Epidermal melanocyte (primary cell): ENCODE results near the gene APC.

ENCODE experiments used
- DNase-seq: peaks from one replicate; pipeline ENCODE4 v3.0.0; 2011; ENCODE audit warnings: low spot score; ENCODE audit not compliant: insufficient read length

The APC gene

DNA sequence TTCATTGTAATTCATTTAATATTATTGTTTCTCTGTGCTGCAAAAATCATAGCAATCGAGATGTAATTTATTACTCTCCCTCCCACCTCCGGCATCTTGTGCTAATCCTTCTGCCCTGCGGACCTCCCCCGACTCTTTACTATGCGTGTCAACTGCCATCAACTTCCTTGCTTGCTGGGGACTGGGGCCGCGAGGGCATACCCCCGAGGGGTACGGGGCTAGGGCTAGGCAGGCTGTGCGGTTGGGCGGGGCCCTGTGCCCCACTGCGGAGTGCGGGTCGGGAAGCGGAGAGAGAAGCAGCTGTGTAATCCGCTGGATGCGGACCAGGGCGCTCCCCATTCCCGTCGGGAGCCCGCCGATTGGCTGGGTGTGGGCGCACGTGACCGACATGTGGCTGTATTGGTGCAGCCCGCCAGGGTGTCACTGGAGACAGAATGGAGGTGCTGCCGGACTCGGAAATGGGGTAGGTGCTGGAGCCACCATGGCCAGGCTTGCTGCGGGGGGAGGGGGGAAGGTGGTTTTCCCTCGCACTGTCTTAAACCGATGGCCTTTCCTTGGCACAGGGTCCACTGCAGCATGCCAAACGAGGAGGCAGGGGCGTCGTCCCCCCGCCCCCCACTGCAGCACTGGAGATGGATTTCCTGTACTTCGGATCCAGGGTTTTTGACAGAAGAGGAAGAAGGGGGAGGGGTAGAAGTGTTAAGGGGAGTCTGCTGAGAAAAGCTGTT is at the start of gene APC:
Gene APC (plus strand): TSS at position 423 of the 728 bp plus-strand sequence. CDS start 17,006 bp downstream, outside the sequence.
- peak; percentile 76 for DNase-seq

DNA sequence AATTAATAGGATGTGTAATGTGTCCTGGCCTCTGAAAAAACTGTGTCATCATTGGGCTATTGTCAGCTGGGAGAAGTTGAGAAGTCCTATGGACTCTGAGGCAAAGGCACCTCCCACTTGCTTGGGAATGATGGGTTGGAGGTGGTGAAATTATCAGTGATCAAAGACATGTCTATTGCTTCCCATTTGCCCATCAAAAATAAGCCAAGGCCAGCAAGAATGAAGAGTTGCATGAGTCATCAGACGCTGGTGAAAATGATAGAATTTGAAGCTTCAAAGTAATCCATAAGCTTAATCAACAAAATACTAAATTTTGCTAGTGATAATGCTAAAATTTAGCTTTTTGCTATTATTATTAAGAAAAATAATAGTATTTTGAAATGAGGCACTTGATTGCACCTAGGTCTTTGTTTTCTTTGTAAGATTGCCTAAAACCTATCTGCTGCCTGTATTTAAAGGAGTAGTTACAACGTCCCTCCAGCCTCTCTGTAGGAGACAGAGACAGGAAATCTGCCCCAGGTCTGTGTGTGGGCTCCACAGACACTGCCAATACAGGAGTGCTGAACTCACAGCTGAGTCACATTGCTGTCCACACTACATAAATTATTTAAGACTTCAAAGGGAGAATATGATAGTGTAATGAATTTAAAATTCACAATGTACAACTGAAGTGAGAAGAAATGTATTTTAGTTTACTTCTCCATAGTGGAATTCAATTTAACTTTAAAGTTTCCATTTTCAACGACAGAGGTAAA is 48.4 kb upstream of the APC start:
- DNase-seq, result peak; percentile 12

DNA sequence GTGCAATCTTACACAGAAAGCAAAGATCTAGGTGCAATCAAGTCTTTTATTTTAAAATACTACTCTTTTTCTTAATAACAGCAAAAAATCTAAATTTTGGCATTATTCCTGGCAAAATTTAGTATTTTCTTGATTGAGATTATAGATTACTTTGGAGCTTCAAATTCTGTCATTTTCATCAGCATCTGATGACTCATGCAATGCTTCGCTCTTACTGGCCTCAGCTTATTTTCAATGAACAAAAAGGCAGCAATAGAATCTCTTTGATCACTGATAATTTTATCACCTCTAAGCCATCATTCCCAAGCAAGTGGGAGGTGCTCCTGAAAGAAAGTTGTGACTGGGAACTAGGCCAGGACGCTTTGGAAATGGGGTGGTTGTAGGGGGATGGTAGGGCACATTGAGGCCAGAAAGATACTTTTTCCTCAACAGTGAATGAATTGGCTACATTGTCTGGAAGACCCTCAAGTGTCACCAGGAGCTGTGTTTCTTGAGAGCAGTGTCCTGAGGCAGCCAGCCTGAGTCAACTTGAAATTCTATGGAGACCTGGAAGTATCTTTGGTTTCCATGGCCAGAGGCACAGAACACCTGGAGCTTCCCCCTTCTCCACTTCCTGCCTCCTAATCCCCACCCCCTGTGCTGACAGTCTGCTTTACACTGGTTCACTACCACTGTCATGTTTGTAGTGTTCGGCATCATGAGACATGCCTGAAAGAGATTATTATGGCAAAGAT is 46.9 kb upstream of the APC start:
- DNase-seq, result no peak

DNA sequence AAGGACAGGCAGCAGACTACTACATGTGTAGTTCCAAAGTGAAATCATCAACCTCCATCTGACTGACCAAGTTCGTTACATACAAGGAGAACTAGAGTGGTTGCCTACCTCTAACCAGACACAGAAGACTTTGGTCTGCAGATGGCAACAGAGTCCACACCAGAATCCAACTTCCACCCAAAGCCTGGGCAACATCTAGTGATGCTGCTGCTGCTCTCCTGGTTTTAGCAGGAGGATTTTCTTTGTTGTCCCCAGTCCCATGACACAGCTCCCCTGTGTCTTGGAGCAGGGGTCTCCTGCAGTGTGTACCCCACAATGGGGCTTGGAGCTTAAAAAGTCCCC is 46.4 kb upstream of the APC start:
- DNase-seq, result no peak

DNA sequence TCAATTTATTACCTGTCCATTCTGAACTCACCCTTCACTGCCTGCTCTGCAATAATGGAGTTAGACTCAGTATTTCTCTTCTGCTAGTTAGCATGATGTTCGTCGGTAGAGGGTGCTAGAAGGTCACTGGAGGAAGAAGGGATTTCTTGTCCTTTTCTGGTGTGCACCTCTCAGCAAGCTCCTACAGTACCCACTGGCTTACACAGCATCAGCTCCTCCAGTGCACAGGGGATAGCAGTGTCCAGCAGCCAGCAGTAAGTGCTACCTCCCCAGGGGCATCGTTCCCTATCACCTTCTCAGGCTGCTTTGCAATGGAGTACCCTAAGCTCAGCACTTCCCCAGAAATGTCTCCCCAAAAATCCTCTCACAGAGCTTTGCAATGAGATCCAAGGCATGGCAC is 45.9 kb upstream of the APC start:
- DNase-seq, result no peak

DNA sequence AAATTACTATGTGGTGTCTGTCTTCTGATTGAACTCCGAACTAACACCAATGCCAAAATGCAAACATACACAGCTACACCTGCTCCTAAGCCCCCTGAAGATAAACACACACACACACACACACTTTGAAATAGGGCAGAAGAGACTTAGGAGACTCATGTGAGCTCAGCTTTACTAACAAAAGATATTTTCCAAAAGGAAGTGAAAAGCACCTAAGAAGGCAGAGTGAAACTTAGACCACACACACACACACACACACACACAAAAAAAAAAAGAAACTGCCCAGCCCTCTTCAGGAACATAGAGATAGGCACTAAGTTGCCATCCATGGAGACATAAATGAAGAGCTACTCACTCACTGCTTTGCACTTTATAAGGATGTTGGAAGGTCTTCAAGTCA is 45.2 kb upstream of the APC start:
- DNase-seq, result no peak

DNA sequence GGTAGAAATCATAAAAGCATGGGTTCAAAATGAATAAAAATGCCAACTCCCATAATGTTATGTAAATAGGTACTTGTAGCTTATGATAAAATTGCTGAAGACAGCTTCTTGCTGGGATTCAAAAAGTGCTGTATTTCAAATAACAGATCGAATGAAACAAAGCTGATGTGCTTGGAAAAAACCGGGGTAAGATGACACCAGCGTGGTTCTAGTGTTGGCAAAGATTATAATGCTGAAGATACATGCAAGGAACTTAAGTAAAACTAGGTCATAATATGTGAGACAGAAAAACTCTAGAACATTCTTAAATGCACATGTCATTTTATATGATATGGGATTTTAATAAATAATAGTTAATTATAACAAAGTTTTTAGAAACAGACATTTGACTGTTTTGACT is 44.4 kb upstream of the APC start:
- no peak for DNase-seq

DNA sequence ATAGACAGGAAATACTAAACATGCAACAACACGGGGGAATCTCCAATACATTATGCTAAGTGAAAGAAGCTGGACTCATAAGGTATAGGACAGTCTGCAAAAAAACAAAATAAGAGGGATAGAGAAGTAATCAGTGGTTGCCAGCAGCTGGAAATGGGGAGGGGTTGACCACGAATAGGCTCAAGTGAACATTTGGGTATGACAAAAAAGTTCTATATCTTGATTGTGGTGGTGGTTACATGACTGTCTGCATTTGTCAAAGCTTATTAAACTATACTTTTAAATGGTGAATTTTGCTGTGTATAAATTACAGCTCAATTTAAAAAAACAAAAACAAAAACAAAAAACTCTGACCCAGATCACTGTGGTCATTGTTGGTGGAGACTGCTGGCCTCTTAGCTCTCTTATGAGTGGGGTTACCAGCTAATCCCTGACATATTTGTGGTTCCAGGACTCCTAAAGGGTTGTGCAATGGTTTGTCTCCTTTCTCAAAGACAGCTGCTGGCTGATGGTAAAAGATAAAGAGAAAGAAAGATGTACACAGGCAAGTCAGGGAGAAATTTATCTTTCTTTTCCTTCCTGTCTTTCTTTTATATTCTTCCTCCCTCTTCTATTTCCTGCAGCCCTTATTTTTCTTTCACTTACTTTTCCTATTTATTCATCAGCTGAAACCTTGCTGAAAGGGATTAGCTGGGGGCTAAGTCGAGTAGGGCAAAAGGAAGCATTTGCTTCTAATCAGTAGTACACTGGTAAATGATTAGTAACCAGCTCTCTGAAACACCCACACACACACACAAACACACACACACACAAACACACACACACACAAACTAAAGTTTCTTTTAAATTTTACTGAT is 42.6 kb upstream of the APC start:
- peak; percentile 37 for DNase-seq

DNA sequence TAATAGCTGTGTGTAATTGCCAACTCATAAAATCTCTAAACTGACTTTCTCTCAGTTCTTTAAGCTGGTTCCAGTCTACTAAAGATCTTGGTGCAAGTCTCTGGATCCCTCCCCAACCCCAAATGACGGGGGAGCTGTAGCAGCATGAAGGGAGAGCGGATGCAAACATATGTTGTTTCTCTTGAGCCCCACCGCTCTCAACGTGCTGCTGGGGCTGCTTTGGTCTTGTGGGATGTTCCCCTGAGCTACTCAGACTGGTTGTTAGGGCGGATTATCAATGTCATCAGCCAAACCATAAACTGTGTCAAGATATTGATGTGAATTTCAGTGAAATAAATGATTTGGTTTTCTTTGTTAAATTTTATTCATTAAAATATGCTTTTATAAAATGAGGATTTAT is 40.9 kb upstream of the APC start:
- no peak for DNase-seq

DNA sequence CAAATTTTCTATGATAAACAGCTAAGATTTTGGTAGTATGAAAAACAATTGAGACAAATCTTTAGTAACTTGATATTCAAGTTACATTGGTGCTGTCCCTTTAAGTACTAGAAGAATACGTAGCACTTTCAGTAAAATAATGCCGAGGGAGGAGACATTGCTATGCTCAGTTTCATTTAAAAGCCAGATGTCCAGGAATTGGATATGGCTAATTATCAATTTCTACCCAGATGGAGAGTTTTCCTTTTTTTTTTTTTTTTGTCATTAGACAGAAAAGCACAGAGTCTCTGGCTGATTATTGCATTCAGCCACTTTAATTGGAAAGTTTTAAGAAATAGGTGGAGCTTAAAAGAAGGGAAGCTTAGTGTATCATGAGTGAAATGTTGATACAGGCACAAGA is 40.4 kb upstream of the APC start:
- no peak for DNase-seq

DNA sequence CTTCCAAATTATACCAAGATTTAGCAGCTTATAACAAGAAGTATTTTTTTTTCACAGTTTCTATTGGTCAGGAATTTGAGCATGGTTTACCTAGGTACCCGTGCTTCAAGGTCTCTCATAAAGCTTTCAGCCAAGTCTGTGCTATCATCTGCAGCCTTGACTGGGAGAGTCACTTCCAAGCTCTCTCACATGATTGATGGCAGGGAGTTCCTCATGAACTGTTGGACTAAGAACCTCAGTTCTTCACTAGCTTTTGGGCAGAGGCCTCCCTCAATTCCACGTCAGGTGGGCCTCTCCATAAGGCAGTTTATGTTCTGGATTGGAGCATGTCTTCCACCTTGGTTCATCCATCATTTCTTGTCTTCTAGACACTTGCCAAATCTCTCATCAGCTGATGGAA is 39.9 kb upstream of the APC start:
- no peak for DNase-seq

DNA sequence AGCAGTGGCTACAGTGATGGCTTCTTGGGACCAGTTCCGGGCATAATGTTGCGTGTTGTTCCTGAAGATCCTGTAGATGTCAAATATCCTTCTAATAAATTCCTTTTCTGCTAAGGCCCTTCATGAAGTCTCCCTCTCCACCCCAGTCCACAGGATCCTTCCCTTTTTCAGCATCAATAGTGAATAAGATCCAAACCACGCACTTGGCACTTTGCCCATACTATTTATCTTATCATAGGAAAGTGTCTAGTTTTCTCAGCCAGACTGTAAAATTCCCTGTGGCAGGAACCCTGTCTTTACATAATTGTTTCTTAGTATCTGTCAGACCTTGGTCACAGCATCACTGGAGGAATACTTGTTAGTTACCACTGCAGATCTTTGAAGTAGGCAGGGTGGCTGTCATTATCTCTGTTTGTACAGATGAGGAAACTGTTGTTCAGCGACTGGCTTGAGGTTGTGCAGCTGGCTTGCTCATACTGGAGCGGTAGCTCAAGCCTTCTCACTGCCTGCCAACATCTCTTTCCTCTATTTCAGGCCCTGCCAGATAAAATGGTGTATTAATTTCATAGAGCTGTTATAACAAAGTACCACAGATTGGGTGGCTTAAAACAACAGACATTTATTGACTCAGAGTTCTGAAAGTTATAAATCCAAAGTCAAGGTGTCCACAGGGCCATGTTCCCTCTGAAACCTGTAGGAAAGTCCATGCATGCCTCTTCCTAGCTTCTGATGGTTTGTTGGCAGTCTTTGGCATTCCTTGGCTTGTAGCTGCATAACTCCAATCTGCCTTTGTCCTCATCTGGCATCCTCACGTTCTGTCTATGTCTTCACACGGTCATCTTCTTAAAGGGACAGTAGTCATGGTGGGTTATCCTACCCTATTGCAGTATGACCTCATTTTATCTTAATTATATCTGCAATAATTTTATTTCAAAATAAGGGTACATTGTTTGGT is 33.5 kb upstream of the APC start:
- DNase-seq, result no peak

DNA sequence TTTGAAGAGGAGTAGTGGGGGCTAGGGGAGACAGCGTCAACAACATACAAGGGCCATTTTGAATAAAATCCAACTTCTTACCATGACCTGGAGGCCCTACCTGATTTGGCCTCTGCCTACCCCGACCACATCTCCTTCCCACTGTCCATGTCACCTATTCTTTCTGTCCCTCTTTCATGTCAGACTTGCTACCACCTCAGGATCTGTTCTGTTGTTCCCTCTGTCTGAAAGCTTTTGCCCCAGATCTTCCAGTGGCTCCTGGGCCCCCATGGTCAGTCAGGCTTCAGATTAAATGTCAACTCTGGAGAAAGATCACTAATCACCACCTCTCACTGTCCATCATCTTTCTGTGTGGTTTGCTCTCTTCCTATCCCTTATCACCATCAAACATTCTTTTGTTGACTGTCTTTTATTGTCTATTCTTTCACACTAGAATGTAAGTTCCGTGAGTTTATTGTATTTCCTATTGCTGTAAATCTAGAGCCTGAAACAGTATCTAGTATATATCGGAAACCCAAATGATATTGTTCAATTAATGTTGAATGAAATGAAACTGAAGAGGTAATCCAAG is 31.2 kb upstream of the APC start:
- no peak for DNase-seq

DNA sequence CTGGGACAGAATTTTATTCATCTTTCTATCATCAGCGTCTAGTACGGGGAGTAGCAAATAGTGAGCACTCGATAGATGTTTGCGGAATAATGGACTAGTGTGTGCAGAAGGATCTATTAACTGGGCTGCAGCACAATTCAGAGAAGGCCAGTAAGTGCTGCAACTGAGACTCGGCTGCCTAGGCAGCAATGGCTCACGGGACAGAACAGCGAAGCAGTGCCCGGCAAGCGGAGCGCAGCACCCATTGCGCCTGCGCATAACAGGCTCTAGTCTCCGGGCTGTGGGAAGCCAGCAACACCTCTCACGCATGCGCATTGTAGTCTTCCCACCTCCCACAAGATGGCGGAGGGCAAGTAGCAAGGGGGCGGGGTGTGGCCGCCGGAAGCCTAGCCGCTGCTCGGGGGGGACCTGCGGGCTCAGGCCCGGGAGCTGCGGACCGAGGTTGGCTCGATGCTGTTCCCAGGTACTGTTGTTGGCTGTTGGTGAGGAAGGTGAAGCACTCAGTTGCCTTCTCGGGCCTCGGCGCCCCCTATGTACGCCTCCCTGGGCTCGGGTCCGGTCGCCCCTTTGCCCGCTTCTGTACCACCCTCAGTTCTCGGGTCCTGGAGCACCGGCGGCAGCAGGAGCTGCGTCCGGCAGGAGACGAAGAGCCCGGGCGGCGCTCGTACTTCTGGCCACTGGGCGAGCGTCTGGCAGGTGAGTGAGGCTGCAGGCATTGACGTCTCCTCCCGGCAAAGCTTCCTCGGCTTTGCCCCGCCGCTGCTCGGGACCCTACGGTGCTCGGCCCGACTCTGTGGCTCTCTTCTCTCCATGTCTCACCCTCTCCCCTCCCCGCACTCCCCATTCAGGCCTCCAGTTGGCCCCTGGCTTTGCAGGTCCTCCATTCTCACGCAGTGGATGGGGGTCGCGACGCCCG is 30.2 kb upstream of the APC start:
- peak; percentile 96 for DNase-seq

DNA sequence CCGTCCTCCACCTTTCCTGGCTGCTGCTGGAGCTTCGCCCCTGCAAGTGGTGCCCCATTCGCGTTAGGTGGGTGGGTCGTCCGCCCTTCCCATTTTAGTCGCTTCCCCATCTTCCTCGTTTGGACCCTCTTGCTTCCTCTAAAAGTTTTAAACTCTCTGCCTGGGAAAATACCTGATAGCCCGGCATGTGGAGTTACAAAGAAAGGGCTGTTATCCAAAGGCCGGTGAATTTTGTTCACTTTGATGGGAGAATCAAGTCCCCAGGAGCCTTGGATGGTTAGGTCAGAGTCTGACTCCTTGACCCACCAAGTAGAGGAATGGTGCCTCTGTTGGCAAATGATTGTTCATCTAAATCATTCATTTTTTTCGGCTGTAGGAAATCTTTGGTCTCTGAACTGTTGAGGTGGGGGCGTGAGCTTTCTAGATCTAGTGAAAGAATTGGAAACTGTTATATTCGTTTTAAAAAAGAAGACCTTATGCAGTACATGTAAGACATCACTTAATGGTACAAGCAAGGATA is 29.5 kb upstream of the APC start:
- no peak for DNase-seq

DNA sequence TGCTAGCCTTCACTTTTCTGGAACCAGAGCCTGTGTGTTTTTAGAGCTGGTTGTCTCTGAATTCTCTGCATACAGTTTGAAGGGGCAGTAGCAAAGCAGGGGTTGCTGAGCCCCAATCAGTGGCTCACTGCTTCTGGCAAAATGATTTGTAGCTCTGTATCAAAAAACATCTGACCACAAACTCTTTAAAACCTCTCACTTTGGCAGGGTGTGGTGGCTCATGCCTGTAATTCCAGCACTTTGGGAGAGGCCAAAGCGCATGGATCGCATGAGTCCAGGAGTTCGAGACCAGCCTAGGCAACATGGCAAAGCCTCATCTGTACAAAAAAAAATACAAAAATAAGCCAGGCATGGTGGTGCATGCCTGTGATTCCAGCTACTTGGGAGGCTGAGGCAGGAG is 28.3 kb upstream of the APC start:
- DNase-seq, result no peak

DNA sequence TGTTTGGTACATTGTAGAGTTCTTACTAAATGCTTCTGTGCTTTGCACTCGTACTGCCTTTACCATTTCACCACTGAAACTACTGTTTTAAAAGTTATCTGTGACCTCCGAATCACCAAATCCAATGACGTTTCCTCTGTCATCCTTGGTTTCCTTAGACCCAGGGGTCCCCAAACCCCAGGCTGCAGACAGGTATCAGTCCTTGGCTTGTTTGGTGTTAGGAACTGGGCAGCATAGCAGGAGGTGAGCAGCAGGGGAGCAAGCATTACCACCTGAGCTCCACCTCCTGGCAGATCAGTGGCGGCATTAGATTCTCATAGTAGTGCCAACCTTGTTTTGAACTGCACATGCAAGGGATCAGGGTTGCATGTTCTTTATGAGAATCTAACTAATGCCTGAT is 26.8 kb upstream of the APC start:
- no peak for DNase-seq

DNA sequence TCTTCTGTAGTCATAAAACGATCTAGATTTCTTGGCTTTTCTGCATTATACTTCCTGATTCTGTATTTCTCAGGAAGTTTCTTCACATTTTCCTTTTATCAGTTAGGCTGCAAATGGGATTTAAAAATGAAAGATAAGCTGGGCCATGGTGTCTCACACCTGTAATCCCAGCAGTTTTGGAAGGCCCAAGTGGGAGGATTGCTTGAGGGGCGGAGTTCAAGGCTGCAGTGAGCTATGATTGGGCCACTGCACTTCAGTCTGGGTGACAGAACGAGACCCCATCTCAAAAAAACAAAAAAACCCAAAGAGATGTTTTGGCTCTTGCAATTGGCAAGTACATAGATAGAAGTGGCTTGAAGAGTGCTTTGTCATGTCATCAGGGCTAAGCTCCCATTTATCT is 26.2 kb upstream of the APC start:
- DNase-seq, result no peak

DNA sequence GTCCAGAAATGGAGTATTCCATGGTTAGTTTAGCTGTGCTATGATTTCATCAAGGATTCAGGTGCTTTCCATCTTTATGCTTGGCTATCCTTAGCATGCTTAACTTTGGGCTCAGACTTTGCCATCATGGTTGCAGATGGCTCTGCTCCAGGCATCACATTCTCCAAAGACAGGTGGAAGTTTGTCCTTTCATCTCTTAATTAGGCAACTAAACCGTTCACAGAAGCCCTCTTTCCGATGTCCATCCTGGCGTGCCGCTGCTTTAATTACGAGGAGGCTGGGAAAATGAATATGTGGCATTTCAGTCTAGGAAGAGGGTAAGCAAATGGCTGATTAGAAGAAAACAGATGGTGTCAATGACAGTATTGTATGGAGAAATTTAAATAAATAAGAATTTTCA is 24.5 kb upstream of the APC start:
- DNase-seq, result no peak
